Midbrain (tissue), 1 donor: Measurements from ENCODE around the gene IL10RA.
"Not testable (repeated sequence)": the region's sequence is repeated elsewhere in the genome, so short reads cannot be mapped to it uniquely, and the experiment has no call there.

Experiments
- DNase-seq: peaks from one replicate; lab custom pipeline; 2025; lab: John Stamatoyannopoulos, UW

The IL10RA gene

GRCh38 chr11:117985953-117986887, at the start of gene IL10RA:
TSS of gene IL10RA (plus strand) at chr11:117986394. CDS start at chr11:117986468, 74 bp downstream.
- DNase-seq = peak; percentile 80

- DNase-seq = no peak
These were observed 49.2 kb upstream of the IL10RA start for GRCh38 chr11:117936973-117937372.

- DNase-seq = no peak
These were observed 45.5 kb upstream of the IL10RA start for GRCh38 chr11:117940736-117941135.

GRCh38 chr11:117941163-117941707, 45.0 kb upstream of the IL10RA start:
- DNase-seq = no peak

GRCh38 chr11:117941976-117942654, 44.1 kb upstream of the IL10RA start:
- no peak for DNase-seq

GRCh38 chr11:117944554-117944953, 41.6 kb upstream of the IL10RA start:
- DNase-seq = no peak

- DNase-seq = no peak
These were observed 41.0 kb upstream of the IL10RA start for GRCh38 chr11:117945047-117945810.

GRCh38 chr11:117946156-117946841, 39.9 kb upstream of the IL10RA start:
- DNase-seq = no peak

GRCh38 chr11:117946842-117947526, 39.2 kb upstream of the IL10RA start:
- DNase-seq = peak; percentile 85

- DNase-seq = not testable (repeated sequence)
These were observed 38.4 kb upstream of the IL10RA start for GRCh38 chr11:117947751-117948150.

- DNase-seq = not testable (repeated sequence)
These were observed 37.7 kb upstream of the IL10RA start for GRCh38 chr11:117948466-117948865.

- DNase-seq = no peak
These were observed 37.1 kb upstream of the IL10RA start for GRCh38 chr11:117949062-117949461.

GRCh38 chr11:117950301-117950700, 35.9 kb upstream of the IL10RA start:
- DNase-seq = no peak

- no peak for DNase-seq
These were observed 34.9 kb upstream of the IL10RA start for GRCh38 chr11:117950993-117951961.

GRCh38 chr11:117953024-117953671, 33.0 kb upstream of the IL10RA start:
- DNase-seq = no peak

- DNase-seq = no peak
These were observed 27.2 kb upstream of the IL10RA start for GRCh38 chr11:117958949-117959348.

GRCh38 chr11:117959438-117960149, 26.6 kb upstream of the IL10RA start:
- no peak for DNase-seq

GRCh38 chr11:117960406-117960805, 25.8 kb upstream of the IL10RA start:
- DNase-seq = no peak
